Measurements from ENCODE around the gene NF2.

The NF2 gene

DNA sequence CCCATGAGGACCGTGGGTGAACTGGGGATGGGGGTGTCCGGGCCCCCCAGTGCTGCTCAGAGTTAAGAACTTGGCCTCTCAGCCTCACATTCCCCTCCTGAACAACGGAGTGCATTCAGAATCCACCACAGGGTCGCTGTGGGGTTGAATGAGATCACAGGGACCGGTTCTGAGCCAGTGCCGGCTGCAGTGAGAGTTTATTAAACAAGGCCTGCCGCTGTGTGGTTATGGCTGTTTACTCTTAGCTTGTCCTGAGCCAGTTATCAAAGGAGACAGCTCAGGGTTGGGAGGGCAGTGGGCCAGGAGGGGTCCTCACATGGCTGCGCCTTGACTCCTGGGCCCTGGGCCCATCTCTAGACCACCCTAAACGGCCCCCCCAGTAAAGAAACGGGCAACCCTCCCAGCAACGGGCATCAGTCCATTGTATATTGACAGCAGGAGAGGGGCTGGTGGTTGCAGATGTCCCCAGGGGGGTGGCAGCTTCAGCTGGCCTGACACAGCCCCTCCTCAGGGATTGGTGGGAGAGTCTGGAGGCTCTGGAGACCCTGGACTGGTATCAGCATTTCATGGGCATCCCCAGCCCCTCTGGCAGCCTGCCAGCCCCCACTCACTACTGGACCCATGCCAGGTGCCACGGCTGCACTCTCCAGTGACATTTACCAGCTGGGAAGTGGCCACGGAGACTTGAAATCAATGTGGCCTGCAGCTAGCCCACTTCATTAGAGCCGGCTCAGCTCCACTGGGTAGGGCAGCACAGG lies 101.3 kb downstream of the NF2 start:
- DNase-seq, result peak; percentile 65

GRCh38 chr22:29705651-29706050 lies 102.2 kb downstream of the NF2 start:
- no peak for DNase-seq

- DNase-seq, result no peak
Measured at GRCh38 chr22:29706486-29706885, 103.1 kb downstream of the NF2 start.

DNA sequence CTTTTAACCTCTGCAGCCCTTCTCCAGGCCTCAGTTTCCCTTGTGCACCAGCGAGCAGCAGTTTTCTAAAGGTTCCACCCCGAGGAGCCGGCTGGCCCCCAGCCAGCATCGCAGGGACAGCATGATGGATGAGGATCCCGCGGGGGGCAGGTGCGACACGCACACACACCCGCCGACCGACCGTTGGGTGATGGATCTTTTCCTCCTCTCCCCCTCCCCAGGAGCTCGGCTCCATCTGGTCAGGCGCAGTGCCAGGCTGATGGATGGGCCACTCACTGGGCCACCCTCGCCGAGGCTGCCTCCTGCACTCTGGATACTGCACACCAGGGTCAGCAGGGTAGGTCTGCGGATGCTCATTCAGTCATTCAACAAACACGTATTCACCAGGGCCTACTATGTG lies 103.6 kb downstream of the NF2 start:
- no peak for DNase-seq

- no peak for DNase-seq
Measured at GRCh38 chr22:29707471-29707870, 104.0 kb downstream of the NF2 start.

DNA sequence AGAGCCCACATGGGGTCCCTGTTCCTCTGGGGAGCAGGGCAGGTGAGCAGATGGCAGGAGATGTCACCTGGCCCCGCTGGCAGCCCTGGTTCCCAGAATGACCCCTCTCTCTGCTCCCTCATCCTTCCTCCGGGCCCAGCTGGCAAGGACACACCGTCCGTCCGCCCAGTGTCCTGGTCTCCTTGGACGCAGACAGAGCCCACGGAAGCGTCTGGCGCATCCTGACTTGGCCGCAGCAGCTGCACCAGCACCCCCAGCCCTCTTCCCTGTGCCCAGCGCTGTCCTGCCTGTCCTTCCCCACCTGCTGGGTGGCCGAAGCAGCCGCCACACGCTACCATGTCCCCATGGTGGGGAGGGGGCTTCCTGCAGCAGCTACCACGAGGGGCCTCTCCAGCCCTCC lies 106.8 kb downstream of the NF2 start:
- DNase-seq, result no peak

DNA sequence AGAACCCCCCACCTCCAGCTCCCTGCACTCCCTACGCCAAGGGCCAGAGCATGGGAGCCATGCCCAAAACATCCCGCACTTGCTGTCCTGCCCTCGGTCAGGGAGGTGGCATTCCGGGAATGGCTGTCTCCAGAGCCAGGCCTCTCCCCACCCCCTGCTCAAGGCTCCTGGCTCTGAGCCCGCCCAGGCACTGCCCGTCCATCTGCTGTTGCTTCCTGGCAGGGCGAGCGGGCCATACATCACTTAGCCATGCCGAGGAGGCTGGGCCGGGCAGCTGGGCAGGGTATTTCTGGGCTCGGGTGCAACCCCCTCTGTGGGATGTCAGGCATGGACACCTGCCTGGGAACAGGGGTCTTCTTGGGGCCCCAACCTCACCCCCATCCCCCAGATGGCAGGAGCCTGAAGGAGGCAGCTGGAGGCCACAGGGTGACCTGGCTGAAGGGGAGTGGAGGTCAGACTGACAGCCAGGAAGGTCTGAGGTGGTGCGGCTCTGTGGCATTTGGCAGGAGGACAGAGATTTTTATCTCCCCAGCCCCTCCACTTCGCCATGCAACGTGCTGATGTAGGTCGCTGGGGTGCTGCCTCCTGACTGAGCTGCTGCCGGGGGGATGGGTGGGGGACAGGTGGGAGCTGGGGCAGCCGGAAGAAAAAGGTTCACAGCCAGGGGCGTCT lies 107.6 kb downstream of the NF2 start:
- DNase-seq, result peak; percentile 79

DNA sequence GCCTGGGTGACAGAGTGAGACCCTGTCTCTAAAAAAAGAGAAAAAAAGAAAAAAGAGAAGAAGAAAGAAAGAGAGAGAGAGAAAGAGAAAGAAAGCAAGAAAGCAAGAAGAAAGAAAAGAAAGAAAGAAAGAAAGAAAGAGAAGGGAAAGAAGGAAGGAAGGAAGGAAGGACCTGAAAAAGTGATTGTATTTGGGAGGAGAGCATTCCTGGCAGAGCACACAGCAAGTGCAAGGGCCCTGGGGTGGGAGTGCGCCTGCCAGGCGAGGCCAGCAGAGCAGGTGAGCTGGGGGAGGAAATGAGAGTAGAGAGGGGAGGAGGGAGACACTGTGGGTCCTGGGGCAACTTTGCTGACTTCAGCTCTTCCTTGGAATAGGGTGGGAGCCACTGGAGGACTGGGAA lies 108.7 kb downstream of the NF2 start:
- no peak for DNase-seq

GRCh38 chr22:29713156-29713727 lies 109.8 kb downstream of the NF2 start:
- no peak for DNase-seq

GRCh38 chr22:29715240-29715639 lies 111.8 kb downstream of the NF2 start:
- DNase-seq, result no peak

DNA sequence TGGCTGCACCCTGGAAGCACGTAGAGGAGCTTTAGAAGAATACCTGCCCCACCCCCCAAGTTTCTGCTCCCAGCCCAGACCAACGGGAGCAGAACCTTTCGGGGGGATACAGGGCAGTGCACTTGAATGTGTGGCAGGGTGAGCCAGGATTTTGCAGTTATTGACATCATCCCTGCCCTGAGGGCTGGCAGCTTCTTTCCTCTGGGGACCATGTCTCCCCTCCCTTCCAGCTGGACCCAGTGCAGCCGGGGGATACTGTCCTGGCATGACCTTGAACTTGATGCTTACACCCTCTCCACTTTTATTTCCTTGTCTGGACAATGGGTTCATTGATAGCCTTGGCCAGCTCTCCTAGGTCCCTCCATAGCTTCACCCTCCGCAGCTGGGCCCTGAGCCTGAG lies 112.3 kb downstream of the NF2 start:
- DNase-seq, result no peak

GRCh38 chr22:29716814-29717545 lies 113.5 kb downstream of the NF2 start:
- peak; percentile 86 for DNase-seq

DNA sequence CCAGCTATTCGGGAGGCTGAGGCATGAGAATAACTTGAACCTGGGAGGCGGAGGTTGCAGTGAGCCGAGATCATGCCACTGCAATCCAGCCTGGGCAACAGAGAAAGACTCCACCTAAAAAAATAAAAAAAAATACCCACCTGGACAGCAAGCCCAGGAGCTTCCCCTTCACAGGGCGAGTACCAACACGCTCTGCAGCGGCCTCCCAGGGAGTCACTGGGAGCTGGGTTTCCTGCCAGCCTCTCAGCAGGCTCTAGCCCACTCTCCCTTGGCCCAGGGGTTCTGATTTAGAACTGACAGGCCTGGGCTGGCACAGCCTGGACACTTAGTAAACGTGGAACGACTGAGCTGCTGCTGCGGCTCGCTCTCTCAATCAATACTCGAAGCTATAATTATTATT lies 114.4 kb downstream of the NF2 start:
- no peak for DNase-seq

GRCh38 chr22:29718949-29719898 lies 115.8 kb downstream of the NF2 start:
- DNase-seq, result no peak

DNA sequence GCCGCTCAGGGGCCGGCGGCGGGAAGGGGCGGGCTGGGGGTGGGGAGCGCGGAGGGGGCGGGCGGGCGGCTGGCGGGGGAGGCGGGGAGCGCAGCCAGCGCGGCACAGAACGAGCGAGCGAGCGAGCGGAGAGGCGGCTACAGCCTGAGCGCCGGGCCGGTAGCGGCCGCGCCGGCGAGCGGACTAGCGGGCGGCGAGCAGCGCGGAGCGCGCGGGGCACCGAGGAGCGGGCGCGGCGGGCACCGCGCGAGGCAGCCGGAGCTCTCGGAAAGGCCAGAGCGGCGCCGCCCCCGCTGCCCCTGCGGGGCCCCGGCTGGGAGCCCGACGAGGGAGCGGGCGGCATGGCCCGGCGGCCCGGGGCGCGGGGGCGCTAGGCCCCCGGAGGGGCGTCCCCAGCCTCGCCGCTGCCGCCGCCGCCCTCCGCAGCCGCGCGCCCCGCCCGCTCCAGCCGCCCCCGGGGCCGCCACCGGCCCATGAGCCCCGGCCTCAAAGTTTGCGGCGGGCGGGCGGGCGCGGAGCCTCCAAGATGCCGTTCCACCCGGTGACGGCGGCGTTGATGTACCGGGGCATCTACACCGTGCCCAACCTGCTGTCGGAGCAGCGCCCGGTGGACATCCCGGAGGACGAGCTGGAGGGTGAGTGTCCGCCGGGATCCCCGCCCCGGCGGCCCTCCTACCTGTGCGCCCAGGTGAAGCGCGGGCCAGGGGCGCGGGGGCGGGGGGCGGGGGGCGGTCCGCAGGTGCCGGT lies 116.6 kb downstream of the NF2 start, which contains the start of gene CABP7:
CABP7 (plus strand) TSS at position 105 of the 747 bp plus-strand sequence; CDS start at position 527, 422 bp downstream.
- no peak for DNase-seq

GRCh38 chr22:29720811-29721323 lies 117.4 kb downstream of the NF2 start:
- DNase-seq, result no peak

- no peak for DNase-seq
Measured at GRCh38 chr22:29722151-29722550, 118.7 kb downstream of the NF2 start.

GRCh38 chr22:29722587-29722986 lies 119.2 kb downstream of the NF2 start:
- no peak for DNase-seq

- no peak for DNase-seq
Measured at GRCh38 chr22:29723766-29724165, 120.3 kb downstream of the NF2 start.

GRCh38 chr22:29724843-29725242 lies 121.4 kb downstream of the NF2 start:
- DNase-seq, result no peak

DNA sequence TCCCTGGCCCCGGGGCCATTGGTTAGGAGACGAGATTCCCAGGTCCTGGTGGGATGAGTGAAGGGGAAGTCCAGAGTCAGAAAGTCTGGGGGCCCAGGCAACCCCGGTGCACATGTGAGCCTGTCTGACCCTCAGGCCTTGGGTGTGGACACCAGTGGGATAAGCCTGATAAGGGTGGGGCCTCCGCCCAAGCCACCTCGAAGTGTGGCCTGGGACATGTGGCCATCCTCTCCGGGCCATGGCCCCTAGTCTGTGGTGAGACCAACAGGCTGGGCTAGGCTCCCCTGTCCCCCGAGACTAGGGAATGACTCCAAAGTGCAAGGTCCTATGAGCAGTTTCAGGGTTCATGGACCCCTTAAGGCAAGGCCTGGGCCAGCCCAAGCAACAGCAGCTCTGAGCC lies 122.7 kb downstream of the NF2 start:
- DNase-seq, result no peak
